Neutrophil (primary cell): Measurements from ENCODE around the gene TPRN.

Experiments used
- H3K27ac ChIP-seq: fragments of 200-600 bp; sonication (generic); 2 replicates; pipeline ENCODE4 v1.5.1; 2016; ENCODE audit warnings: mild to moderate bottlenecking, moderate library complexity
- H3K27me3 ChIP-seq: fragments of 200-600 bp; sonication (generic); 2 replicates; pipeline ENCODE4 v1.6.0; 2016; ENCODE audit warnings: mild to moderate bottlenecking
- H3K36me3 ChIP-seq: fragments of 200-600 bp; sonication (generic); 2 replicates; pipeline ENCODE4 v1.5.1; 2017
- H3K4me1 ChIP-seq, 2 experiments: fragments of 200-600 bp in 1 of 2; sonication (generic) in 1 of 2; 1 replicate in 1 of 2; 2 replicates in 1 of 2; pipeline versions ENCODE4 v1.5.1 to v1.6.1; 2013 to 2016; ENCODE audit warnings: low read depth in 1 of 2, low read length in 1 of 2, mild to moderate bottlenecking in 1 of 2, moderate library complexity in 1 of 2; ENCODE audit not compliant: control insufficient read depth in 1 of 2, insufficient read depth in 1 of 2
- H3K4me3 ChIP-seq, 2 experiments: fragments of 200-600 bp in 1 of 2; sonication (generic) in 1 of 2; 1 replicate in 1 of 2; 2 replicates in 1 of 2; pipeline ENCODE4 v1.5.1; 2013 to 2016; ENCODE audit warnings: low read depth in 1 of 2, low read length in 1 of 2, mild to moderate bottlenecking in 1 of 2, moderate library complexity in 1 of 2
- H3K9me3 ChIP-seq: fragments of 200-600 bp; sonication (generic); 2 replicates; pipeline ENCODE4 v1.5.1; 2016
- CTCF ChIP-seq: fragments of 200-600 bp; sonication (generic); IDR thresholded peaks from 2 replicates; pipeline ENCODE4 v1.5.1; 2016; ENCODE audit warnings: antibody characterized with exemption

TPRN gene

GRCh38 chr9:137200311-137201204, at the start of gene TPRN:
Gene TPRN, minus strand, starts transcription at chr9:137200741. Its CDS starts 30 bp downstream, at chr9:137200711.
- H3K4me3 ChIP-seq, result peak within 1 kb of the TSS; percentile 77 to 93
- no peaks in the 10 kb centered on the region for H3K36me3 ChIP-seq
- peaks cover 29% of the 10 kb centered on the region in 2 experiments for H3K4me1 ChIP-seq
- peak; percentile 54 for TF ChIP-seq CTCF
- peak within 1 kb of the TSS; percentile 87 for H3K27ac ChIP-seq
- no peaks in the 10 kb centered on the region for H3K9me3 ChIP-seq
- peaks cover 15% of the 10 kb centered on the region for H3K27me3 ChIP-seq

- H3K4me1 ChIP-seq, result peaks cover 15 to 16% of the 10 kb centered on the region in 2 experiments
- H3K4me3 ChIP-seq, result no peak overlapping the region
- peaks cover 11% of the 10 kb centered on the region for H3K36me3 ChIP-seq
- H3K27me3 ChIP-seq, result no peaks in the 10 kb centered on the region
- no peak overlapping the region for H3K27ac ChIP-seq
- no peaks in the 10 kb centered on the region for H3K9me3 ChIP-seq
- TF ChIP-seq CTCF, result no peak
These were observed 47.3 kb upstream of the TPRN start for GRCh38 chr9:137247916-137248175.

GRCh38 chr9:137247135-137247915, 46.8 kb upstream of the TPRN start:
- Histone ChIP-seq H3K27me3 (no peaks in the 10 kb centered on the region), H3K4me3 (no peak overlapping the region), H3K27ac (no peak overlapping the region)

GRCh38 chr9:137245450-137246421, 45.2 kb upstream of the TPRN start:
- H3K4me1 ChIP-seq, result peaks cover 28 to 29% of the 10 kb centered on the region in 2 experiments
- H3K4me3 ChIP-seq, result no peak overlapping the region
- no peaks in the 10 kb centered on the region for H3K9me3 ChIP-seq
- H3K27me3 ChIP-seq, result no peaks in the 10 kb centered on the region
- H3K36me3 ChIP-seq, result peaks cover 23% of the 10 kb centered on the region
- TF ChIP-seq CTCF, result no peak
- no peak overlapping the region for H3K27ac ChIP-seq

More at GRCh38 chr9:137247135-137247915, 46.8 kb upstream of the TPRN start:
- Histone ChIP-seq H3K4me1 (peaks cover 21% of the 10 kb centered on the region in 2 experiments), H3K36me3 (peaks cover 16% of the 10 kb centered on the region), H3K9me3 (no peaks in the 10 kb centered on the region)
- TF ChIP-seq CTCF, result no peak
